HG03097 (cell line): Measurements from ENCODE around the gene CAPN13.
"Not testable (repeated sequence)": the region's sequence is repeated elsewhere in the genome, so short reads cannot be mapped to it uniquely, and the experiment has no call there.

Experiments used
- ATAC-seq: cut with Tn5 transposase; IDR thresholded peaks from one replicate; pipeline ENCODE4 v1.9.1; 2021; ENCODE audit not compliant: unreplicated experiment, low FRiP score

CAPN13 gene

DNA sequence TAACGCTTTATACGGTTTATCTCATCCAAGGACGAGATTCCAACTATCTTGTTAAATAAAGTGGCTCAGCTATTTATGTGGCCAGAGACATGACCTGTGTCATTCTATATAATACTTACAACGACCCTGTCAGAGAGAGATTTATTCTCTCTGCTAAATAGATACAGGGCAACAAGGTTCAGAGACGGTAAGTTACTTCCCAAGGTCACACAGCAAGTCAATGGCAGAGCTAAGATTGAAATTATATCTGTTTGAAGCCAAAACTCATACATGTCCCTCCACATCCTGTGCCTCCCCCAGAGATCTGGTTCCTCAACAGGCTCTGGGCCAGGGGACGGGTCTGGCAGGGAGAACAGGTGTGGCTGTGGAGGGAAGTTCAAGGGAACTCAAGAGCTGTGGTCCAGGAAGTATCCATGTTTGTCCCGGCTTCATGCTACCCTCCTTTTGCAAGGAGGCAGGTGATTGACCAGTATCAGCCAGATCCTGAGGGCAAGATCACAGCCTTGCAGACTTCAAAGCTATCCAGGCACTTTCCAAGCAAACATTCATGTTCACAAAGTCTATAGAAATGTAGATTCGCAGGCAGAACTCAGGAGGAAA lies 99.8 kb downstream of the CAPN13 start:
- ATAC-seq = no peak

GRCh38 chr2:30706534-30707303 lies 100.5 kb downstream of the CAPN13 start:
- no peak for ATAC-seq

- ATAC-seq = no peak
Observed at GRCh38 chr2:30705711-30706533, 101.3 kb downstream of the CAPN13 start.

DNA sequence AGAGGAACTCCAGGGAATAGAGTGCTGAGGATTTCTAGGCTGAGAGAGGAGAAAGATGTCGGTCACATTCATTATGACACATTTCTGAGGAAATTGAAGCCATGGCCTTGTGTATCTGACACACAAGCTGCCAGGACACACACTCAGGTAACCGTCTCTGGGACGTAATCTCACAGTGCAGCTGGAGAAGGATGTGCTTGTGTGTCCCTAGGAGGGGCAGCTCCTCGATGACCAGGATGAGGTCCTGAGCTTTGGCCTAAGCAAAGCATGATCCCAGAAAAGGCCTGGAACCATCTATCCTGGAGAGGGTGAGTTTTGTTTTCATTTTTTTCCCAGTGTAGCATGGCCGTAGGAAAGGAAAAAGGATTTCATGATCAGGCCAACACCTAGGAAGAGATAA lies 102.2 kb downstream of the CAPN13 start:
- ATAC-seq = no peak

DNA sequence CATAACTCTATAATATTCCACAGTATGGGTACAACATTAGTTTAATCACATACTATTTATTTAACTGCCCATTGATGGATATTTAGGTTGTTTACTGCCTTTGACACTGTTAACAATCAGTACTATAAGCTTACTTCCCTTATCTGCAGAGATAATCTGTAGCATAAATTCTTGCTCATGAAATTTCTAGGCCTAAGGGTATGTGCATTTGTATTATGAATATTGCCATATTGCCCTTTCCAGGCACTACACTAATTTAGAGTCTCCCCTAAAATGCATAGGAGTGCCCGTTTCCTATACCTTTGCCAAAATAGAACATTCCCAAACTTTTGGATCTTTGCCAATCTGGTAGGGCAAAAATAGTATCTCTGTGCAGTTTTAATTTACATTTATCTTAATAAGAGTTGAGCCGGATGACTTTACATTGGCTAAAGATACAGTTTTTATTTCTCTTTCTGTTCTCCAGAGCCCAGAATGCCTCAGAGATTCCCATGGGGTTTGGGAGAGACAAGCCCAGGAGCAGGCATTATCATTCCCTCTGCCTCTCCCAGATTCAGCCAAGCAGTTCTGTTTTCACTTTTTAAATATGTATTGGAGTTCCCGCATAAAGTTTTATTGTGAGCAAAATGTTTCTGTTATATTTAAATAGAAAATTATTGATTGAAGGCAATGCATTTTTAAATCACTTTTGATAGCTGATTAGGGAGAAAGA lies 102.8 kb downstream of the CAPN13 start:
- ATAC-seq = no peak

- ATAC-seq = no peak
Observed at GRCh38 chr2:30702694-30703093, 104.6 kb downstream of the CAPN13 start.

DNA sequence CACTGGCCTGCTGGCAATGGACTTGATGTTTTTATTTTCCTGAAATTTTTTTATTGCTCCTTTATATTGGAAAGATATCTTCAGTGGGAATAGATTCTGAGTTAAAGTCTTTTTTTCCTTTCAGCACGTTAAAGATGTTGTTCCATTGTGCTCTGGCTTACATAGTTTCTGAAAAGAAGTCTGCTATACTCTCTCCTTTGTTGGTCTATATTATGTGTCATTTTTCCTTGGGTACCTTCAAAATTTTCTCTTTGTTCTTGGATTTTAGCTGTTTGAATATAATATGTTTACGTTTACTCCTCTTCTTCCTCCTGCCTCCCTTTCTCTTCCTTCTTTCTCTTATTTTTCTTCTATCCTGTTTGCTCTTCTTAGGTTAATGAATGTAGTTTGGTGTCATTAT lies 105.5 kb downstream of the CAPN13 start:
- ATAC-seq = no peak

- not testable (repeated sequence) for ATAC-seq
Observed at GRCh38 chr2:30697242-30698103, 109.8 kb downstream of the CAPN13 start.

GRCh38 chr2:30695749-30696148 lies 111.5 kb downstream of the CAPN13 start:
- ATAC-seq = no peak

GRCh38 chr2:30694286-30695055 lies 112.8 kb downstream of the CAPN13 start:
- ATAC-seq = no peak

- no peak for ATAC-seq
Observed at GRCh38 chr2:30693821-30694281, 113.4 kb downstream of the CAPN13 start.

DNA sequence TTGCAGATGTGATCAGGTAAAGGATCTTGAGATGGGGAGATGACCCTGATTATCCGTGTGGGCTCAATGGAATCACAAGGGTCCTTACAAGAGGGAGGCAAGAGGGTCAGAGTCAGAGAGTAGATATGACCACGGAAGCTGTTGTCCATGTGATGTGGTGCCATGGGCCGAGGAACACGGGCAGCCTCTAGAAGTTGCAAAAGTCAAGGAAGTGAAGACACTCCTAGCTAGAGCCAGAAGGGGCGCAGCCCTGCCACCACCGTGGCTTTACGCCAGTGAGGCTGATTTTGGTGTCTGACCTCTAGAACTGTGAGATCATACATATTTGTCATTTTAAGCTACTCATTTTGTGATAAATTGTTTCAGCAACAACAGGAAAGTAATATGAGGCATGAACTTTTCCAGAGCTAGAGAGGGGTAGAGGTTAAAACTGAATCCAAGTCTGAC lies 114.4 kb downstream of the CAPN13 start:
- ATAC-seq = no peak

DNA sequence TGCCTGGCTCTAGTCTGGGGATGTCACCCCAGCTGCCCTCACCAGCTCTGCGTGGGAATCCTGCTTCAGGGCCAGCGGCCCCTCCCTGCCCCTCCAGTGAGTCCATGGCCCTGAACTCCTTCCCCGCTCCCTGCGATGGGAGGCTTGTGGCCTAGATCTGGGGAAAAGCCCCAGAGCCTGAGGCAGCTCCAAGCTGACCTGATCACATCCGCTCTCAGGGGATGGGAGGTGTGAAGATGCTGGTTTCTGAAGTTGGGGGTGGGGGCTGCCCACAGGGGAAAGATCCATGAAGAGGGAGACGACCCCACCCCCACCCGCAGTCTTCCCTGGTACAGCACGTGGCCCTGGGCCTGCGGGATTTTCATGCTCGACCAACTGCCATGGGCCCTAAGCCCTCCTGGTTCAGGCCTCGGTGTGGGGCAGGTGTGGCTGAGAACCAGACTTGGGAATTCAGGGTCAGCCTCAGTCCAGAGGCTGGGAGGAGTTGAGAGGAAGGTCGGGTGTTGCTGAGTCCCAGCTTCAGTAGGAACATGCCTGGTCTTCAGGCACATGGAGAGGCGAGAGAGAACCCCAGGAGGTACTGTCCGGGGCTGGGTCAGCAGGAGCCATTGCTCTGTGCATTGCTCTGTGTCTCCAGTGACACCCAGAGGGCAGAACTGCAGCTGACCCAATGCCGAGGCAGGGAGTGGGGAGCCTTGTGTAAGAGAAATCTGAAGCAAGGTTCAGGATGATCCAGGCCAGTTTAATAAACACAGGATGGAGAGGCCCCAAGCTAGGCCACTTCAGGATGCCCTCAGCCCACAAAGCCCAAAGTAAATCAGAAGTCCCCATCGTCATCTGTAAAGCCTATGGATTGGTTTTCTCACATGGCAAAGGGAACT lies 115.1 kb downstream of the CAPN13 start:
- no peak for ATAC-seq

DNA sequence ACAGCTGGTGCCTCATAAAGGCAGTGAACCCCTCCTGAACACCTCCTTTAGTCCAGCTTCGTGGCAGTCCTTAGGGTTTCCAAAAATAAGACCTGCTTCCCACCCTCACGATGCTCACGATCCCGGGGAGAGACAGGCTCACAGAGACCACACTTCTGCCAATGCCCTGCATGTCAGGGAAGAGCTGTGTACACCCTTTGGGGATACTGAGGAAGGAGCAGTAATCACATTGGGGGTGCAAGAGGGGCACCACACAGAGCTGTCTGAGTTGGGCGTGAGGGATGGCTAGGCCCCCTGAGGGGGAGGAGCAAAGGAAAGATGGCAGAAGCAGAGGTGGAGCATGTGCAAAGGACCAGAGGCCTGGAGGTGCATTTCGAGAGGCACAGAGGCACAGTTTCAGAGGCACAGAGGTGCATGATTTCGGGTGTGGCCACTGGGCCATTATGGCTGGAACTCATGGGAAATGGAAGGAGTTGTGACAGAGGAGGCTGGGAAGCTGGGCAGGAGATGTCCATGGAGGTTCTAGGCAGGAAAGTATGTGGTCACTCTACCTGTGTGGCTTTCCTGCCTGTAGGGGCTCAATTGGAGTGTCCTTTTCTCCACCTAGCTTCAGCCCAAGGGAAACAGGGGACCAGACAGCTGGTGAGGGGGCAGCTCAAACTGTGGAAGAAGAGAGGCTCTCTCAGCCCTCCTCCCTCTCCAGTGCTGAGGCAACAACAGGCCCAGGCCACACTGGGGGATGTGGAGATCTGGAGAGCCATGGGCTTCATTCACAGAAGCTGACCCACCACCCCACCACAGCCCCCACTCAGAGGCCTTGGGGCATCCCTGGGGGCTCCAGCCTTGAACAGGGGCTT lies 115.9 kb downstream of the CAPN13 start:
- no peak for ATAC-seq

- ATAC-seq = no peak
Observed at GRCh38 chr2:30690126-30690561, 117.1 kb downstream of the CAPN13 start.

DNA sequence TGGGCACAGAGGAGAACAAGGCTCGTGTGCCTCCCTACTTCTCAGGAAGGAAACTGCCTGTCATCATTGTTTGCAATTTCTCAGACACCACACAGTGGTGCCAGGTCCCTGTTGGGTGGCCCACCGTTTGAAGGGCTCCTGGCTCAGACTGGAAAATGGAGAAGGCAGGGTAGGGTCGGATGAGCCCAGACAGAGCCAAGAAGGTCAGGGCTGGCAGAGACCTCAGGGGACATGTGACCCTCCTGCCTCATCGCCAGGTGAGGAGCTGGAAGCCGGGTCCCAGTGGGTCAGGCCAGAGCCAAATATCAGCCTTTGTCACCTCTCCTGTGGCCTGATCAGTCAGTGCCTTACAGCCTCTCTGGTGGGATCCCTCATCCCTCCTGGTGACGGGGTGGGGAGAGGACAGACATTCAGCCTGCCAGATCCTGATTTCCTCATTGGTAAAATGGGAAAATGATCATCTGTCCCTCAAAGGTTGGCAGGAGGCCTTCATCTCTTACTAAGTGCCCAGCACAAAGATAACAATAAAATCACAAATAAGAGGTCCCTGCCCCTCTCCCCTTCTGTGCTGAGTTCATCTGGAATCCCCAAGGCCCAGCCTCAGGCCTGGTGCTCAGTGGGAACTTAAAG lies 117.6 kb downstream of the CAPN13 start:
- ATAC-seq = no peak

GRCh38 chr2:30688956-30689401 lies 118.3 kb downstream of the CAPN13 start:
- no peak for ATAC-seq
